Measurements from ENCODE around the gene KCNH6.

KCNH6 gene

DNA sequence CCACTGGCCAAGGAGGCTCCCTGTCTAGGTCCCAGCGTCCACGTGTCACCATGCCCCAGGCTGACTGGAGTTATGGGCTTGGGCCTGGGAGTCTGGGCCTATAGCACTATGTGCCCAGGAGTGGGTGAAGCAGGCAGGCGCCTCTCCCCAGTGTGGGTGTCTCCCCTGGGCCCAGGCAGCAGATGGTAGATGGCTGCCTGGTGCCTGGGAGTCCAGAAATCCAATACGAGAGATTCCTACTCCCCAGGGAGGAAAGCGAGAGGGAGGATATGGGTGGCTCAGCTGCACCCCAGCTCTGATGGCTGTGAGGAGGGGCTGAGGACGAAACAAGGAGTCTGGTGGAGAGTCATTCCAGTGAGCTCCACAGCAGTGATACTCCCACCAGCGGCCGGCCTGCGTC, 5.0 kb downstream of the KCNH6 start:
- FAIRE-seq = no peak
- TF ChIP-seq POLR2A (IDR thresholded peaks at IDR 0.05; ENCODE audit: low read depth, low read length) = no peak
- DNase-seq (ENCODE audit: insufficient read length, low spot score) = no peak

DNA sequence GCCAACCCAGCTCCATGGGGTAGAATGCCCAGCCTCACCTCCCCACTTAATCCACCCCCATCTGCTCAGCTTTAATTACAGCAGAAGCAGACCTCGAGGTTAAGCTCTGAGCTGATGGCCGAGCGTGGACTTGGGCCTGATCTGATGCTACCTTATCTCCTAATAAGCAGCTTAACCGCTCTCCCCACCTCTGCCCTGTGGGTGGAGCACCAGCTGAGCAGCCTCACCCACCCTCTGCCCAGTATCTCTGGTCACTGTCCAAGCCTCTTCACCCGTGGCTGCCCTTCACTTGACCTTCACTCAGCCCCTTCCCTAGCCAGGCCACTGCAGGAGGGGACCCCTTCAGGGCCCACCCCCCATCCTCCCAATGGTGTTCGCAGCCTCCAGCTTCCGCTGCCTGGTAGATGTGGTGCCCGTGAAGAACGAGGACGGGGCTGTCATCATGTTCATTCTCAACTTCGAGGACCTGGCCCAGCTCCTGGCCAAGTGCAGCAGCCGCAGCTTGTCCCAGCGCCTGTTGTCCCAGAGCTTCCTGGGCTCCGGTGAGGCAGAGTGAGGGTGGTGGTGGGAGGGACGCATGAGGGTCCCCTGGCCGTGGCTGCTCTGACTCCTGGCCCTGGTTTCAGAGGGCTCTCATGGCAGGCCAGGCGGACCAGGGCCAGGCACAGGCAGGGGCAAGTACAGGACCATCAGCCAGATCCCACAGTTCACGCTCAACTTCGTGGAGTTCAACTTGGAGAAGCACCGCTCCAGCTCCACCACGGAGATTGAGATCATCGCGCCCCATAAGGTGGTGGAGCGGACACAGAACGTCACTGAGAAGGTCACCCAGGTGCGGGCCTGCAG, 6.8 kb downstream of the KCNH6 start:
- DNase-seq (ENCODE audit: insufficient read length, low spot score) = no peak
- TF ChIP-seq POLR2A (IDR thresholded peaks at IDR 0.05; ENCODE audit: low read depth, low read length) = no peak
- FAIRE-seq = no peak

DNA sequence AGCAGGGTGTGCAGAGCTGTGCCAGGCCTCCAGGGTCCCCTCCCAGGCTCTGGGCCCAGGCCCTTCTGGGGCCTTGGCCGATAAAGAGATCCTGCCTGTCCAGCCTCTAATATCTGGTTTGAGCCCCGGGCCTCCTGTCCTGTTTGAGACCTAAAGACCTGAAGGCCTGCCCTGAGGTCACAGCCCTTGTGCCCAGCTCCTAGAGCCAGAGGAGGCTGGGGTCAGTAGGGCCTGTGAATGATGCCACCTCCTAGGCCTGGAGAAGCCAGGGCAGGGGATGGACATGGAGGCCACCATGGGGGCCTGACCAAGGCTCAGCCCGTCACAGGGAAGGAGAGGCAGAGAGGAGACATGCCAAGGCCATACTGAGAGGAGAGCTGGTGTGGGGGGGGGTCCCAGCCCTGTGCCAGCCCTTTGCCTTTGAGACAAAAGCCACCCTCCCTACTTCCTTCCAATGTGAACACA, 7.4 kb downstream of the KCNH6 start:
- TF ChIP-seq POLR2A (IDR thresholded peaks at IDR 0.05; ENCODE audit: low read depth, low read length) = no peak
- FAIRE-seq = no peak
- DNase-seq (ENCODE audit: insufficient read length, low spot score) = no peak

DNA sequence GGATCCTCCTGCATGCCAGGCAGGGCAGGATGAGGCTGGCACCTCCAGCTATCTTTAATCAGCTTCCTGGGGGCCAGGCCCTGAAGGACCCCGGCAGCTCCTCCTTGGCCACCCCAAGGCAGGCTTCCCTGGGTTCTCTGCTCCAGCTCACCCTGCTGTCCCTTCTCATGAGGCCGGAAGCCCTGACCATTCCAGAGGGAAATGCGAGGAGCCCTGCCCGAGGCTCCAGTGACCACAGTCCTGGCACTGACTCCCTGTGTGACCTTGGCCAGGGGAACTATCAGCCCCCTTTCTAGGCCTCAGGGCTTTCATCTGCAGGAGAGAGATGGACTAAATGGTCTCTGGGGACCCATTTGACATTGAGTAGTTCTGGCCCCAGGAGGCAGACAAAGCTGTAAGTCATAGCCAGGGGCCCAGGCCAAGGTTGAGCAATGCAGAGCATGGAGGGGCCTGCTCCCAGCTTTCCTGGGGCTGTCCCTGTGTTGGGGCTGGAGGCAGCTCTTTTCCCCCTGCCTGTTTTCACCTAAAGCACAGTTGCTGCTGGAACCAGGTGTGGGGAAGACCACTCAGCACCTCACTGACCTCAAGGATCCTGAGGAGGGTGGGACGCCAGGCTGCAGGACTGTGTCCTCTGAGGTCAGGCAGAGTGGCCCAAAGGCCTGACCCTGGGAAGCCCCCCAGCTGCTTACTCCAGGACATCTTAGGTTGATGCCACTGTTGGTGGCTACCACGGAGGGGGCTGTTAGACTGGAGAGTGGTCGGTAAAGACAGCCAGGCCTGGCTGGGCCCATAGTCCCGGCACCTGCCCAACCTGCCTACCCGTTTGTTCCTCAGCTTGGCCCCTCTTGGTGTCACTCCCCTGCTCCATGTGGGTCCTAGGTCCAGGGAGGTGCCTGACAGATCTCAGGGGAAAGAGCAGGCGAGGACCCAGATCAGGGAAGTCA, 8.1 kb downstream of the KCNH6 start:
- TF ChIP-seq POLR2A (IDR thresholded peaks at IDR 0.05; ENCODE audit: low read depth, low read length) = no peak

DNA sequence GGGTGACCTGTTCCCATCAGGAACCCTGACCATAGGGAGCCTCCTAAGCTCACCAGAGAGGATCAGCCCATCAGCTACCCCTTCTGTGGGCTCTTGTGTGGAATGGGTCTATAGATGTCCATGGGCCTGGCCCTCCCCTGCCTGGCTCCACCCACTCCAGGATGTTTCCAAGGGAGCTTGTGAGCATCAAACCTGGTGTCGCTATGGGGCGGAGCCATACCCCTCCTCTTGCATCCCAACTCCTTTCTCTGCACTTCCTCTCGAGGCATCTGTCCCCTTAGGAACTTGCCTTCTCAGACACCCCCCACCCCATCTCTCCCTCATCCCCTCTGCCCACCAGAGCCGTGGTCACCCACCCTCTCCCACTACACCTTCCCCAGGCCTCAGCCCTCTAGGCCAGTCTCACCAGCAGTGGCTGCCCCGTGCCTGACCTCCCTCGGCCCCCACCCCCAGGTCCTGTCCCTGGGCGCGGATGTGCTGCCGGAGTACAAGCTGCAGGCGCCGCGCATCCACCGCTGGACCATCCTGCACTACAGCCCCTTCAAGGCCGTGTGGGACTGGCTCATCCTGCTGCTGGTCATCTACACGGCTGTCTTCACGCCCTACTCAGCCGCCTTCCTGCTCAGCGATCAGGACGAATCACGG, 10.4 kb downstream of the KCNH6 start:
- TF ChIP-seq POLR2A (IDR thresholded peaks at IDR 0.05; ENCODE audit: low read depth, low read length) = no peak
- FAIRE-seq (no peak), DNase-seq (ENCODE audit: insufficient read length, low spot score) (no peak)

More for the DNA sequence above, 8.1 kb downstream of the KCNH6 start:
- FAIRE-seq (no peak), DNase-seq (ENCODE audit: insufficient read length, low spot score) (no peak)

DNA sequence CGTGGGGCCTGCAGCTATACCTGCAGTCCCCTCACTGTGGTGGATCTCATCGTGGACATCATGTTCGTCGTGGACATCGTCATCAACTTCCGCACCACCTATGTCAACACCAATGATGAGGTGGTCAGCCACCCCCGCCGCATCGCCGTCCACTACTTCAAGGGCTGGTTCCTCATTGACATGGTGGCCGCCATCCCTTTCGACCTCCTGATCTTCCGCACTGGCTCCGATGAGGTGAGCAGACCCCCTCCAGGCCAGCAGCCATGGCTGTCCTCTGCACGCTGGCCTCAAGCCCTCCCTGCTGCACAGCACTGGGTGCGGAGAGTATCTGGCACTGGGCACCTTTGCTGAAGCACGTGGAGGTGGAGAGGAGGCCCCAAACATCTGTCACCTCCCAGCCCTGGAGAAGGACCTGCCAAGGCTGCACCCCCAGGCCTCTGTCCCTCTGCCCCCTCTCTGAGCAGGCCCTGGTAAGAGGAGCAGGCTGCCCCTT, 11.0 kb downstream of the KCNH6 start:
- DNase-seq (ENCODE audit: insufficient read length, low spot score) (no peak), FAIRE-seq (no peak)
- no peak for TF ChIP-seq POLR2A (IDR thresholded peaks at IDR 0.05; ENCODE audit: low read depth, low read length)

DNA sequence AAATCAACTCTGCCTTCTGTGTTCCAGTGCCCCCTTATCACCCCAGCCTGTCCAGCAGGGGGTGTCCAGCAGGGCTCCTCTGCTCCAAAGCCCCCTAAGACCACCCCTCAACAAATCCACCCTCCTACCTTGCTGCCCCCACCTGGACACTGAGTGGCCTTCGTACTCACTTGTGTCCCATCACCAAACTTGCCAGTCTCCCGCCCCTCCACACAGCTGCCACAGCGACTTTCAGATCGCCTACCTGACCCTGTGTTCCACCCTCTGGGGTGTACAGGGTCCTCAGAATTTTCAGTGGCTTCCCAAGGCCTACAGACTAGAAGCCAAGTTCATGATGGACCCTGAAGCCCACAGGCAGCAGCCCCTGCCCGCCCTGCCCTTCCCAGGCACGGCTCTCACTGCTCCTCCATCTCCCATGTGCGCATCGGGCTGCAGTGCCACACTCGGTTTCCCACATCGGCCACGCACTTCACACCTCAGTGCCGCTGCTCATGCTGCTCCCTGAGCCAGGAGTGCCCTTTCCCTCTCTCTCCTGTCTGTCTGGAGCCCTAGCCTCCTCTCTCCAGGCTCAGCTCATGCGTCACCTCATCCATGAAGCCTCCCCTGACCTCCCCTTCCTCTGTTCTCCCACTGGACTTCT, 11.8 kb downstream of the KCNH6 start:
- FAIRE-seq (no peak), DNase-seq (ENCODE audit: insufficient read length, low spot score) (no peak)
- no peak for TF ChIP-seq POLR2A (IDR thresholded peaks at IDR 0.05; ENCODE audit: low read depth, low read length)

DNA sequence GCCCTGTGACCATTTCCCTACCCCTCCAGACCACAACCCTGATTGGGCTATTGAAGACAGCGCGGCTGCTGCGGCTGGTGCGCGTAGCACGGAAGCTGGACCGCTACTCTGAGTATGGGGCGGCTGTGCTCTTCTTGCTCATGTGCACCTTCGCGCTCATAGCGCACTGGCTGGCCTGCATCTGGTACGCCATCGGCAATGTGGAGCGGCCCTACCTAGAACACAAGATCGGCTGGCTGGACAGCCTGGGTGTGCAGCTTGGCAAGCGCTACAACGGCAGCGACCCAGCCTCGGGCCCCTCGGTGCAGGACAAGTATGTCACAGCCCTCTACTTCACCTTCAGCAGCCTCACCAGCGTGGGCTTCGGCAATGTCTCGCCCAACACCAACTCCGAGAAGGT, 12.5 kb downstream of the KCNH6 start:
- no peak for DNase-seq (ENCODE audit: insufficient read length, low spot score)
- FAIRE-seq = no peak
- TF ChIP-seq POLR2A (IDR thresholded peaks at IDR 0.05; ENCODE audit: low read depth, low read length) = no peak

DNA sequence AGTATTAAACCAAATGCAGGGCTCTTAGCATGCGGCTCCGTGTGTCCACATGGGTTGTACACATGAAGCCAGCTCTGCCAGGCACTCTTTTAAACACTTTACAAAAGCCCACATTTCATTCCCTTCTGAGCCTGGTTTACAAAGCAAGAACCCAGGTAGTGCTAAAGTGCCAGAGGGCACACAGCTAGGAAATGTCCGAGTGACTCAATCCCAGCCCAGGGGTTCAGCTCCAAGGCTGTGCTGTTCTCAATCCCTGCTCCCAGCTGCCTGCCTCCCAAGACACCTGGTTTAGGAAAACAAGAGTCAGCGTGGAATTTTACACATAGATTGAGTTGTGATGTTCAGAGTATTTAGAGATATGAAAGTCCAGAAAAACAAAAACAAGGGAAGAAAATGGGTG, 13.8 kb downstream of the KCNH6 start:
- DNase-seq (ENCODE audit: insufficient read length, low spot score) (no peak), FAIRE-seq (no peak)
- no peak for TF ChIP-seq POLR2A (IDR thresholded peaks at IDR 0.05; ENCODE audit: low read depth, low read length)

DNA sequence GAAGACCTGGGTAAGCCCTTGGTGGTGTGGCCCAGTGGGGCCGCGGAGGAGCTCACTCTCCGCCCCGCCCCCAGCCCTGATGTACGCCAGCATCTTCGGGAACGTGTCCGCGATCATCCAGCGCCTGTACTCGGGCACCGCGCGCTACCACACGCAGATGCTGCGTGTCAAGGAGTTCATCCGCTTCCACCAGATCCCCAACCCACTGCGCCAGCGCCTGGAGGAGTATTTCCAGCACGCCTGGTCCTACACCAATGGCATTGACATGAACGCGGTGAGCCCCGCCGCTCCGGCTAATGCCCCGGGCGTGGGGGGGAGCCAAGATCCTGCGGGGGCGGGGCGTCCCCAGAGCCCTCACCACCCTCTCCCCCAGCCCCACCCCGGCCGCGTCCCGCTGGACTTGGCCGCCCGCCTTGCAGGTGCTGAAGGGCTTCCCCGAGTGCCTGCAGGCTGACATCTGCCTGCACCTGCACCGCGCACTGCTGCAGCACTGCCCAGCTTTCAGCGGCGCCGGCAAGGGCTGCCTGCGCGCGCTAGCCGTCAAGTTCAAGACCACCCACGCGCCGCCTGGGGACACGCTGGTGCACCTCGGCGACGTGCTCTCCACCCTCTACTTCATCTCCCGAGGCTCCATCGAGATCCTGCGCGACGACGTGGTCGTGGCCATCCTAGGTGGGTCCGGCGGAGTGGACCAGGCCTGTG, 15.0 kb downstream of the KCNH6 start:
- no peak for FAIRE-seq
- TF ChIP-seq POLR2A (IDR thresholded peaks at IDR 0.05; ENCODE audit: low read depth, low read length) = no peak
- DNase-seq (ENCODE audit: insufficient read length, low spot score) = no peak

DNA sequence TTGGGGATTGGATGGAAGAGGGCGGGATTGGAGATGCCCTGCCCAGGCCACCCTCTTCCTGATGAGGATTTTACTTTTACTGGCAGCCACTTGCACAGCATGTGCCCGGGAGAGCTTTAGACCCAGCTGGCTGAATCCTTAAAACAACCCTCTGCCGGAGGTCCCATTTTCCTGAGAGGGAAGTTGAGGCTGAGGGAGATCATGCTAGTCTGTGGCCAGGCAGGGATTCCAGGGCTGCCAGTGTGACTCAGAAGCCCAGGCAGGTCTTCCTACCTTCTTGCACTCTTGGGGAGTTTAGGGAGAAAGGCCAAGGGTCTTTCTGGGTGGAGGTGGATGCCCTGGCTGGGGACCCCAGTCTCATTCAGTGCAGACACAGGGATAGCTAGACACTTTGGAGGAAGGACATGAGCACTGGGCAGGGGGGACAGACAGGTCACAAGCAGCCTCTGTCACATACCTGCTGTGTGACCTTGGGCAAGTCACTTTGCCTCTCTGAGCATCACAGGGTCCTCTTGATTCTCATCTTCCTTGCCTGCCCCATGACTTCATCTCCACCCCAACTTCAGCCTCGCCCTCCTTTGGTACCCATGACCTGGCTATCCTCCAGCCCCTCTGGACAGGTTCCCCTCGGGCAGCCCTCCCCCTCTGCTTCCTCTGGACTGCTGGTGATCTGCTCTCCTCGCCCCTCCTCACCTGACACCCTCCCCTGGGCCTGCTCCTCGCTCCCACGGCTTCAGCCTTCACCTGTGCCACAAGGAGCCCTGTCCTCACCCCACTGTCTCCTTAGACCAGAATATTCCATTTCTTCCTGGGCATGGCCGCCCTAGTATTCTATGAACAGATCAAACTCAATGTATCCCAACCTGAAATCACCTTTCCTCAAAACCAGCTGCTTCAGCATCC, 15.8 kb downstream of the KCNH6 start:
- TF ChIP-seq POLR2A (IDR thresholded peaks at IDR 0.05; ENCODE audit: low read depth, low read length) = no peak
- DNase-seq (ENCODE audit: insufficient read length, low spot score) = no peak
- no peak for FAIRE-seq

DNA sequence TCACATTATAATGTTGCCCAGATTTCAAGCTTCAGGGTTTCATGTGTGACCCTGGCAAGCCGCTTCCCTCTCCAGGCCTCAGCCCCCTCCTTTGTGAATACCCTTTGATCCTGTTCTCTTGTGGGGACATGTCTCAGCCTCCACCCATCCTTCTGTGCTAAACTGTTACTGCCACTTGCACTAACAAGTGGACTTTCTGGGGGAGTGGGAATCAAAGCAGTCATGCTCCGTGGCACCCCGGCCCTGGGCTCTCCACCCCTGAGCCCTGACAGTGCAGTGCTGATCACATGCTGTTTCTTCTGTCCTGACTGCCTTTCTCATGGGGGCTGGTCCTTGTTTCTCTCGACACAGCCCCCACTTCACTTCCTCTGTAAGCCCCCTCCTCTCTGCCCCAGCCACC, 17.4 kb downstream of the KCNH6 start:
- FAIRE-seq = no peak
- no peak for DNase-seq (ENCODE audit: insufficient read length, low spot score)
- no peak for TF ChIP-seq POLR2A (IDR thresholded peaks at IDR 0.05; ENCODE audit: low read depth, low read length)

Measured in H54 (cell line).